K562 (cell line): Measurements from ENCODE around the gene ZNF780A. TPM values are rescaled to one million over a fixed set of nuclear protein-coding genes. Genes with fewer than 3 reads are reported as not detected.
A peak's percentile ranks its signal among the peaks of the same experiment; 100 is the strongest.
"Not testable (repeated sequence)": the region's sequence is repeated elsewhere in the genome, so short reads cannot be mapped to it uniquely, and the experiment has no call there.

Source experiments
- ATAC-seq: fragments of 200-7000 bp; cut with Tn5 transposase; 3 replicates; pipeline ENCODE4 v1.9.1; 2020; ENCODE audit warnings: moderate library complexity
- BruUV-seq: library from RNA; stranded (reverse); fragments of 400-500 nt; replicated peaks from 2 replicates; lab custom pipeline; 2021; lab: Mats Ljungman, UMichigan
- CTCF ChIA-PET: fragments of 300-600 bp; formaldehyde crosslinking; extraction: SDS; loops from one replicate; lab custom pipeline; 2021; ENCODE audit warnings: low intra/inter-chr PET ratio; lab: Yijun Ruan, JAX
- POLR2A ChIA-PET: fragments of 300-600, 350-650 bp; sonication (Branson Sonifier 250); formaldehyde crosslinking; extraction: SDS; loops from one replicate; lab custom pipeline; 2021; ENCODE audit warnings: antibody characterized with exemption, inconsistent platforms; lab: Yijun Ruan, JAX
- DNase-seq, 4 experiments: peaks; one replicate each; pipeline versions ENCODE4 v3.0.0 to v3.0.0-alpha.2; 2011 to 2018; ENCODE audit warnings: low spot score in 3 of 4, mixed read lengths in 3 of 4; ENCODE audit errors: extremely low read depth in 1 of 4
- FAIRE-seq: peaks from 2 replicates; lab custom pipeline; 2011; peaks lifted over from hg19 to GRCh38; lab: Jason Lieb, UNC
- H2AFZ ChIP-seq: 2 replicates; pipeline ENCODE4 v1.6.0; 2011; ENCODE audit warnings: low read depth, low read length, control low read depth, inconsistent platforms
- H3K27ac ChIP-seq: fragments of 200-600 bp; 3 replicates; pipeline ENCODE4 v1.8.0; 2011; ENCODE audit warnings: low read depth, mild to moderate bottlenecking, control low read depth, inconsistent platforms, low read length, moderate library complexity, mixed read lengths; ENCODE audit errors: extremely low read depth
- H3K27me3 ChIP-seq, 2 experiments: fragments of 300-600 bp in 1 of 2; 2 replicates in 1 of 2; 3 replicates in 1 of 2; pipeline versions ENCODE4 v1.6.0 to v1.8.0; 2011; ENCODE audit warnings: inconsistent platforms in 2 of 2, low read length in 2 of 2, mild to moderate bottlenecking in 1 of 2, mixed read lengths in 1 of 2, moderate library complexity in 1 of 2; ENCODE audit not compliant: control insufficient read depth in 2 of 2, insufficient read depth in 2 of 2
- H3K36me3 ChIP-seq: fragments of 300-600 bp; 3 replicates; pipeline ENCODE4 v1.8.0; 2011; ENCODE audit warnings: mild to moderate bottlenecking, low read length, inconsistent platforms; ENCODE audit not compliant: control insufficient read depth, insufficient read depth
- H3K4me1 ChIP-seq, 2 experiments: fragments of 200-600 bp in 1 of 2; replicated peaks in 1 of 2; 2 replicates in 1 of 2; 3 replicates in 1 of 2; pipeline versions ENCODE4 v1.5.1 to v1.8.0; 2011; ENCODE audit warnings: inconsistent platforms in 2 of 2, low read length in 2 of 2, mild to moderate bottlenecking in 1 of 2, mixed read lengths in 1 of 2, moderate library complexity in 1 of 2; ENCODE audit not compliant: control insufficient read depth in 2 of 2, insufficient read depth in 2 of 2
- H3K4me2 ChIP-seq: 2 replicates; pipeline ENCODE4 v1.6.1; 2011; ENCODE audit warnings: low read length, control low read depth, inconsistent platforms, mixed read lengths; ENCODE audit not compliant: insufficient read depth
- H3K4me3 ChIP-seq: fragments of 200-600 bp; sonication (generic), shearing (Covaris generic); 2 replicates; pipeline ENCODE4 v1.5.1; 2016; ENCODE audit warnings: control low read depth, inconsistent platforms
- H3K79me2 ChIP-seq: fragments of 200-600 bp; 3 replicates; pipeline ENCODE4 v1.8.0; 2011; ENCODE audit warnings: low read length, inconsistent platforms; ENCODE audit not compliant: control insufficient read depth, insufficient read depth
- H3K9ac ChIP-seq, 2 experiments: 2 replicates each; pipeline versions ENCODE4 v1.6.0 to v1.6.1; 2011; ENCODE audit warnings: low read depth in 2 of 2, low read length in 2 of 2, control low read depth in 1 of 2, inconsistent platforms in 1 of 2, mild to moderate bottlenecking in 1 of 2, mixed read lengths in 1 of 2; ENCODE audit not compliant: insufficient read depth in 1 of 2
- H3K9me1 ChIP-seq: one replicate; pipeline ENCODE4 v1.6.0; 2011; ENCODE audit warnings: inconsistent platforms, mild to moderate bottlenecking, low read length, moderate library complexity; ENCODE audit not compliant: control insufficient read depth, insufficient read depth
- H3K9me3 ChIP-seq: replicated peaks from 2 replicates; pipeline ENCODE4 v1.5.1; 2011; ENCODE audit warnings: low read depth, low read length, inconsistent platforms; ENCODE audit not compliant: control insufficient read depth, insufficient read depth
- H4K20me1 ChIP-seq: replicated peaks from 2 replicates; pipeline ENCODE4 v1.6.1; 2011; ENCODE audit warnings: low read length, inconsistent platforms, mixed read lengths; ENCODE audit not compliant: control insufficient read depth, insufficient read depth
- CBFA2T2 ChIP-seq: fragments of 450-650 bp; conservative IDR thresholded peaks from 2 replicates; pipeline ENCODE4 v1.6.1; 2017; ENCODE audit warnings: mild to moderate bottlenecking
- HMG20A ChIP-seq: fragments of 450-650 bp; formaldehyde crosslinking; conservative IDR thresholded peaks from 2 replicates; pipeline ENCODE4 v1.4.0; 2020; ENCODE audit warnings: mild to moderate bottlenecking, mixed read lengths
- PHTF2 ChIP-seq: fragments of 250-450 bp; sonication (Bioruptor Pico); IDR thresholded peaks from 2 replicates; pipeline ENCODE4 v1.5.0; 2021; ENCODE audit warnings: mild to moderate bottlenecking
- ZNF354B ChIP-seq: fragments of 250-450 bp; sonication (Bioruptor Pico); IDR thresholded peaks from 2 replicates; pipeline ENCODE4 v1.4.0; 2020
- ZNF507 ChIP-seq: conservative IDR thresholded peaks from 2 replicates; pipeline ENCODE4 v1.6.1; 2017; ENCODE audit warnings: missing genetic modification characterization, missing compliant biosample characterization
- WGBS: fragments of 100-300 bp; shearing (Covaris generic); methylation state at CpG from one replicate; pipeline ENCODE4 v1.1.6; 2016; ENCODE audit warnings: low coverage, mixed read lengths; ENCODE audit not compliant: insufficient coverage; ENCODE audit errors: missing lambda C conversion rate; 5-methylcytosine and 5-hydroxymethylcytosine counted together
- in situ Hi-C: fragments of 300-500 bp; cut with MboI; formaldehyde crosslinking; loops from 4 replicates; pipeline ENCODE4 v1.15.0; 2018; ENCODE audit warnings: inconsistent platforms, mixed read lengths
- intact Hi-C: fragments of 100-400 bp; cut with micrococcal nuclease; formaldehyde crosslinking; loops from 2 replicates; pipeline ENCODE4 v1.14.2; 2022
- polyA plus RNA-seq, 8 experiments: library from polyadenylated mRNA; depleted of rRNA in 4 of 8; stranded (reverse) in 5 of 8; unstranded in 3 of 8; fragments of >200 nt; fragmentation: Nextera tagmentation in 2 of 8; fragmentation: Illumina TruSeq in 1 of 8; extraction: Ambion mirVana in 2 of 8; extraction: Trizol in 1 of 8; gene quantifications; 2 replicates each; pipeline versions ENCODE4 v1.2.1 to v1.2.3, GENCODE V29; 2011 to 2014; ENCODE audit warnings: inconsistent platforms in 1 of 8, missing spikeins in 1 of 8
- total RNA-seq, 7 experiments: library from RNA; depleted of rRNA in 6 of 7; stranded (reverse); fragments of >200 nt in 6 of 7; fragmentation: Illumina TruSeq in 2 of 7; extraction: Trizol in 2 of 7; gene quantifications; 2 replicates each; pipeline versions ENCODE4 v1.2.1 to v1.2.3, GENCODE V29; 2011 to 2021; ENCODE audit warnings: low replicate concordance in 1 of 7

ZNF780A gene
- total and polyA plus RNA-seq, 9 of the 15 experiments (the other 6 are each of a cell fraction or from before 2014, with no cell fraction given) = 11.7 to 36.1 (median 25.8) TPM

DNA sequence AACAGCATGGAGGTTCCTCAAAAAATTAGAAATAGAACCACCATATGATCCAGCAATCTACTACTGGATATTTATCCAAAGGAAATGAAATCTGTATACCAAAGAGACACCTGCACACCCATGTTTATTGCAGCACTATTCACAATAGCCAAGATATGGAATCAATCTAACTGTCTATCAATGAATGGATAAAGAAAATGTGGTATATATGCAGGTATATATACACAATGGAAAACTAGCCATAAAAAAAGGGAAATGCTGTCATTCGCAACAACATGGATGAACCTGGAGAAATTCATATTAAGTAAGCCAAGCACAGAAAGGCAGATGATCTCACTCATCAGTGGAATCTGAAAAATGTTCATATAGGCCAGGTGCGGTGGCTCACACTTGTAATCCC is 37.3 kb downstream of the ZNF780A start:
- ATAC-seq (no peak), FAIRE-seq (no peak), DNase-seq (no peak)
- no peak overlapping the region for H3K4me3 ChIP-seq
- BruUV-seq = no TSS peak
- TF ChIP-seq CBFA2T2 (no peak), HMG20A (CRISPR knock-in tag) (no peak), PHTF2 (CRISPR knock-in tag) (no peak)
- WGBS = 93% methylated on average over 2 of the region's 2 CpGs
- H3K36me3 ChIP-seq = 0 out of 3 replicates have a peak, but pooled peaks cover 7% of the 10 kb centered on the region
- no peaks in the 10 kb centered on the region; the same call in 1 of the 2 replicates for H3K9me3 ChIP-seq
- no peak overlapping the region for H3K27ac ChIP-seq
- ChIA-PET CTCF (no interaction called here), POLR2A (no interaction called here)
- H3K4me1 ChIP-seq = peaks cover 0 to 5% of the 10 kb centered on the region in 2 experiments; a peak in 2 of 5 replicates
- no peak overlapping the region for H3K4me2 ChIP-seq
- H3K27me3 ChIP-seq = no peaks in the 10 kb centered on the region
- peaks cover 12% of the 10 kb centered on the region for H3K79me2 ChIP-seq
- no peak overlapping the region for H2AFZ ChIP-seq
- intact Hi-C loops = no loop called here
- H3K9me1 ChIP-seq = no peaks in the 10 kb centered on the region
- H3K9ac ChIP-seq = no peak overlapping the region
- no peaks in the 10 kb centered on the region for H4K20me1 ChIP-seq
- in situ Hi-C loops = no loop called here

DNA sequence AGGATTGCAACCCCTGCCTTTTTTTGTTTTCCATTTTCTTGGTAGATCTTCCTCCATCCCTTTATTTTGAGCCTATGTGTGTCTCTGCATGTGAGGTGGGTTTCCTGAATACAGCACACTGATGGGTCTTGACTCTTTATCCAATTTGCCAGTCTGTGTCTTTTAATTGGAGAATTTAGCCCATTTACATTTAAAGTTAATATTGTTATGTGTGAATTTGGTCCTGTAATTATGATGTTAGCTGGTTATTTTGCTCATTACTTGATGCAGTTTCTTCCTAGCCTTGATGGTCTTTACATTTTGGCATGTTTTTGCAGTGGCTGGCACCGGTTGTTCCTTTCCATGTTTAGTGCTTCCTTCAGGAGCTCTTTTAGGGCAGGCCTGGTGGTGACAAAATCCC is 49.0 kb downstream of the ZNF780A start:
- POLR2A ChIA-PET, FAIRE-seq, BruUV-seq, H3K36me3 ChIP-seq, DNase-seq, H3K27me3 ChIP-seq, H3K4me1 ChIP-seq, H3K4me2 ChIP-seq, H3K4me3 ChIP-seq, H3K9me1 ChIP-seq, in situ Hi-C loops, H2AFZ ChIP-seq, H3K9me3 ChIP-seq, H4K20me1 ChIP-seq, intact Hi-C loops, CTCF ChIA-PET, ATAC-seq, H3K27ac ChIP-seq, H3K9ac ChIP-seq: not testable (repeated sequence)
- TF ChIP-seq ZNF507 (tag) (peak; percentile 98), ZNF354B (peak; percentile 76)
- TF ChIP-seq, all 486 proteins: peak for 2; not testable (repeated sequence) for 484
- H3K79me2 ChIP-seq = not testable (repeated sequence)
- WGBS = 57% methylated on average over 1 of the region's 1 CpG

DNA sequence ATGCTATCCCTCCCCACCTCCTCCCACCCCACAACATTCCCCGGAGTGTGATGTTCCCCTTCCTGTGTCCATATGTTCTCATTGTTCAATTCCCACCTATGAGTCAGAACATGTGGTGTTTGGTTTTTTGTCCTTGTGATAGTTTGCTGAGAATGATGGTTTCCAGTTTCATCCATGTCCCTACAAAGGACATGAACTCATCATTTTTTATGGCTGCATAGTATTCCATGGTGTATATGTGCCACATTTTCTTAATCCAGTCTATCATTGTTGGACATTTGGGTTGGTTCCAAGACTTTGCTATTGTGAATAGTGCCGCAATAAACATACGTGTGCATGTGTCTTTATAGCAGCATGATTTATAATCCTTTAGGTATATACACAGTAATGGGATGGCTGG is 52.7 kb downstream of the ZNF780A start:
- H3K4me2 ChIP-seq, ATAC-seq, in situ Hi-C loops, H3K9ac ChIP-seq, DNase-seq, H3K27ac ChIP-seq, H2AFZ ChIP-seq, H3K9me1 ChIP-seq, H3K79me2 ChIP-seq, H4K20me1 ChIP-seq, POLR2A ChIA-PET, H3K4me1 ChIP-seq, H3K36me3 ChIP-seq, FAIRE-seq, BruUV-seq, intact Hi-C loops, H3K4me3 ChIP-seq, CTCF ChIA-PET, H3K27me3 ChIP-seq: not testable (repeated sequence)
- H3K9me3 ChIP-seq = peaks cover 12% of the 10 kb centered on the region
- 47% methylated on average over 1 of the region's 3 CpGs for WGBS
